ENCODE measurements around the gene WDR33. TPM values are rescaled to one million over a fixed set of nuclear protein-coding genes. Genes with fewer than 3 reads are reported as not detected.

Gene WDR33
- total RNA-seq, 1 experiment from 2014 or later = 87.1 TPM

DNA sequence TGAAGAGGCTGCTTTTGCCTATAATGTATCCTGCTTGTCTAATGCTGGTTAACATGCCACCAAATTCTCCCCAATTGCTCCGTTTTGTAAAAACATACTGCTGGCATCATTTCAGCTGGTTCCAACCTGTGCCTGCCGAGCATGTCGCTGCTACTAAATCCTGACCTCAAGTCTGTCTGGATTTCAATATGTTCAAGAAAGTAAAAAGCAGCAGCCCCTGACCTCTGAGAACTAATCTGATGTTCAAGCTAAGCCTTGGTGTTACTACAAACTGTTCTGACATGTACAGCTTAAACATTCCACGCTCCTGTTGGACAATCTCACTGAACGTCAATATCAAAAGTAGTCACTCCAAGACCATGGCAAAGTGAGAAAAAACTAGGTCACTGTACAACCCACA is 63.4 kb downstream of the WDR33 start:
- BruUV-seq (replicated peaks) = no TSS peak
- intact Hi-C loops (cut with micrococcal nuclease; ENCODE audit: unreplicated experiment) = no loop called here
- Histone ChIP-seq H3K4me3 (ENCODE audit: low read depth, low read length, poor library complexity, severe bottlenecking) (no peak overlapping the region), H3K27ac (ENCODE audit: low read depth, low read length, poor library complexity, severe bottlenecking) (no peak overlapping the region), H3K9me3 (ENCODE audit: low read depth, low read length, poor library complexity, severe bottlenecking) (no peaks in the 10 kb centered on the region), H3K27me3 (replicated peaks; ENCODE audit: insufficient read depth, low read depth, low read length, poor library complexity) (no peaks in the 10 kb centered on the region), H3K36me3 (ENCODE audit: insufficient read depth, low read length, poor library complexity, severe bottlenecking) (peaks cover 12% of the 10 kb centered on the region), H3K4me1 (ENCODE audit: insufficient read depth, low read length, poor library complexity, severe bottlenecking) (no peaks in the 10 kb centered on the region)
- CTCF ChIA-PET = no interaction called here
- POLR2A ChIA-PET (ENCODE audit: low non-redundant PET) = no interaction called here
- TF ChIP-seq, protein P1, sequence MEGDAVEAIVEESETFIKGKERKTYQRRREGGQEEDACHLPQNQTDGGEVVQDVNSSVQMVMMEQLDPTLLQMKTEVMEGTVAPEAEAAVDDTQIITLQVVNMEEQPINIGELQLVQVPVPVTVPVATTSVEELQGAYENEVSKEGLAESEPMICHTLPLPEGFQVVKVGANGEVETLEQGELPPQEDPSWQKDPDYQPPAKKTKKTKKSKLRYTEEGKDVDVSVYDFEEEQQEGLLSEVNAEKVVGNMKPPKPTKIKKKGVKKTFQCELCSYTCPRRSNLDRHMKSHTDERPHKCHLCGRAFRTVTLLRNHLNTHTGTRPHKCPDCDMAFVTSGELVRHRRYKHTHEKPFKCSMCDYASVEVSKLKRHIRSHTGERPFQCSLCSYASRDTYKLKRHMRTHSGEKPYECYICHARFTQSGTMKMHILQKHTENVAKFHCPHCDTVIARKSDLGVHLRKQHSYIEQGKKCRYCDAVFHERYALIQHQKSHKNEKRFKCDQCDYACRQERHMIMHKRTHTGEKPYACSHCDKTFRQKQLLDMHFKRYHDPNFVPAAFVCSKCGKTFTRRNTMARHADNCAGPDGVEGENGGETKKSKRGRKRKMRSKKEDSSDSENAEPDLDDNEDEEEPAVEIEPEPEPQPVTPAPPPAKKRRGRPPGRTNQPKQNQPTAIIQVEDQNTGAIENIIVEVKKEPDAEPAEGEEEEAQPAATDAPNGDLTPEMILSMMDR (conservative IDR thresholded peaks at IDR 0.05; ENCODE audit: low read depth, low read length) = no peak
- no peak for DNase-seq (ENCODE audit: low spot score)

GRCh38 chr2:127743477-127744026 is 67.4 kb downstream of the WDR33 start:
- no peak overlapping the region for H3K4me3 ChIP-seq (ENCODE audit: low read depth, low read length, poor library complexity, severe bottlenecking)
- ChIA-PET CTCF (no interaction called here), POLR2A (ENCODE audit: low non-redundant PET) (no interaction called here)
- DNase-seq (ENCODE audit: low spot score) = no peak
- no TSS peak for BruUV-seq (replicated peaks)
- H3K9me3 ChIP-seq (ENCODE audit: low read depth, low read length, poor library complexity, severe bottlenecking) = no peaks in the 10 kb centered on the region
- no peaks in the 10 kb centered on the region for H3K27me3 ChIP-seq (replicated peaks; ENCODE audit: insufficient read depth, low read depth, low read length, poor library complexity)
- H3K36me3 ChIP-seq (ENCODE audit: insufficient read depth, low read length, poor library complexity, severe bottlenecking) = peaks cover 12% of the 10 kb centered on the region
- H3K27ac ChIP-seq (ENCODE audit: low read depth, low read length, poor library complexity, severe bottlenecking) = no peak overlapping the region
- TF ChIP-seq, protein P1 (conservative IDR thresholded peaks at IDR 0.05; ENCODE audit: low read depth, low read length) = no peak
- no peak for TF ChIP-seq EZH2 (IDR thresholded peaks at IDR 0.05; ENCODE audit: borderline replicate concordance, low read depth, low read length, poor library complexity, severe bottlenecking)
- no peaks in the 10 kb centered on the region for H3K4me1 ChIP-seq (ENCODE audit: insufficient read depth, low read length, poor library complexity, severe bottlenecking)
- intact Hi-C loops (cut with micrococcal nuclease; ENCODE audit: unreplicated experiment) = no loop called here

DNA sequence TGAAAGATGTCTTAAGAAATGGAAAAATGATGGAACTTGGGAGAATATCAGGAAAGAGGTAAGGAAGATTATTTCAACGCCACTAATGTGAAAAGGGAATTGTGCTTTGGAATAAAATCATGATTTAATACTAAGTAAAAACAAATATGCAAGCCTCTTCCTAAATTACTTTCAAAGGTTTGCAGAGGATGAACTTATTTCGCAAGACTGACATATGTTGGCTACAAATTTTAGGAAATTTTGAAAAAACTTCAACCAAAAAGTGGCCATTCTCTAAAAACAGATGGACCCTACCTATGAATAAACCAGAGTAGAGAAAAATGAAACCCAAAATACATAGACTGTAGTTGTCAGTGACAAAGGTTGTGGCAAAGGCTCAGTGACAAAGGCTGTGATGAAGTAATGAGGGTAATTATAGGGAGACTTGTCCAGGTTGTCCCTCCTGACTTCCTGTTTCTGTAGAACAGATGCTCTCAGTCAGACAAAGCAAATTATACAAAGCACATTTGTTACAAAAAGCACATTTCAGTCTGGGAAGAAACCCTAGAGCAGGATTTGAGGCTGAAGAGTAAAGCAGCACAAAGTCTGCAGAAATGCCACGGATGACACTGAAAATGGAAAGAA is 70.2 kb downstream of the WDR33 start:
- POLR2A ChIA-PET (ENCODE audit: low non-redundant PET) = no interaction called here
- CTCF ChIA-PET = no interaction called here
- no peaks in the 10 kb centered on the region for H3K4me1 ChIP-seq (ENCODE audit: insufficient read depth, low read length, poor library complexity, severe bottlenecking)
- no peak overlapping the region for H3K4me3 ChIP-seq (ENCODE audit: low read depth, low read length, poor library complexity, severe bottlenecking)
- TF ChIP-seq, protein P1 (conservative IDR thresholded peaks at IDR 0.05; ENCODE audit: low read depth, low read length) = no peak
- no peak for TF ChIP-seq EZH2 (IDR thresholded peaks at IDR 0.05; ENCODE audit: borderline replicate concordance, low read depth, low read length, poor library complexity, severe bottlenecking)
- H3K36me3 ChIP-seq (ENCODE audit: insufficient read depth, low read length, poor library complexity, severe bottlenecking) = peaks cover 9% of the 10 kb centered on the region
- intact Hi-C loops (cut with micrococcal nuclease; ENCODE audit: unreplicated experiment) = no loop called here
- no peak for DNase-seq (ENCODE audit: low spot score)
- no TSS peak for BruUV-seq (replicated peaks)
- no peak overlapping the region for H3K27ac ChIP-seq (ENCODE audit: low read depth, low read length, poor library complexity, severe bottlenecking)
- H3K27me3 ChIP-seq (replicated peaks; ENCODE audit: insufficient read depth, low read depth, low read length, poor library complexity) = no peaks in the 10 kb centered on the region
- no peaks in the 10 kb centered on the region for H3K9me3 ChIP-seq (ENCODE audit: low read depth, low read length, poor library complexity, severe bottlenecking)
